GM18873 (cell line): Measurements from ENCODE around the gene RNF111.
"Not testable (repeated sequence)": the region's sequence is repeated elsewhere in the genome, so short reads cannot be mapped to it uniquely, and the experiment has no call there.

Experiments used
- ATAC-seq: cut with Tn5 transposase; IDR thresholded peaks from one replicate; pipeline ENCODE4 v1.9.1; 2021; ENCODE audit warnings: mild to moderate bottlenecking, moderate library complexity, moderate number of reproducible peaks; ENCODE audit not compliant: unreplicated experiment, low FRiP score

The RNF111 gene

GRCh38 chr15:59127255-59127654, 139.8 kb downstream of the RNF111 start:
- not testable (repeated sequence) for ATAC-seq

DNA sequence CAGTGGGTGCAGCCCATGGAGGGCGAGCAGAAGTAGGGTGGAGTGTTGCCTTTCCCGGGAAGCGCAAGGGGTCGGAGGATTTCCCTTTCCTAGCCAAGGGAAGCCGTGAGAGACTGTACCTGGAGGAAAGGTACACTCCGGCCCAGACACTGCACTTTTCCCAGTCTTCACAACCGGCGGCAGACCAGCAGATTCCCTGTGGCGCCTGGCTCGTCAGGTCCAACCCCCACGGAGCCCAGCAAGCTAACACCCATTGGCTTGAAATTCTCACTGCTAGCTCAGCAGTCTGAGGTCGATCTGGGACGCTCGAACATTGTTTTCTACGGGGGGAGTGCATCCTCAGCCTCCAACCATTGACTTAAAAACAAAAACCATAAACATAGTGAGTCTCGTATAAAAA, 144.0 kb downstream of the RNF111 start:
- ATAC-seq = no peak

GRCh38 chr15:59131969-59132562, 144.6 kb downstream of the RNF111 start:
- ATAC-seq = no peak

- no peak for ATAC-seq
Measured at GRCh38 chr15:59133929-59134427, 146.5 kb downstream of the RNF111 start.

GRCh38 chr15:59137566-59137965, 150.1 kb downstream of the RNF111 start:
- no peak for ATAC-seq

GRCh38 chr15:59138243-59138642, 150.8 kb downstream of the RNF111 start:
- ATAC-seq = no peak

GRCh38 chr15:59140422-59141226, 153.2 kb downstream of the RNF111 start:
- no peak for ATAC-seq

- ATAC-seq = no peak
Measured at GRCh38 chr15:59143281-59143680, 155.8 kb downstream of the RNF111 start.

DNA sequence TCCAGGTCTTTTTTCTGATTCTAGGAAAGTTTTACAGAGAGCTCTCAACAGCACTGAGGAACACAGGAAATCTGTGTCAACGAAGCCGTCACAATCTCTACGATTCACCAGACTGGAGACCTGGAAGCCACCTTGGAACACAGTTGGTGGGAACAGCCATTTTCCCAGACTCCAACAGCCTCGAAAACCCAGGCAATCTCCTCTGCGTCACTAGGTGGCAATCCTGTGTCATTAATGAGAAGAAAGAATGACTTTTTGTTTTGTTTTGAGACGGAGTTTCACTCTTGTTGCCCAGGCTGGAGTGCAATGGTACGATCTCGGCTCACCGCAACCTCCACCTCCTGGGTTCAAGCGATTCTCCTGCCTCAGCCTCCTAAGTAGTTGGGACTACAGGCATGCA, 157.1 kb downstream of the RNF111 start:
- not testable (repeated sequence) for ATAC-seq
